Measurements from ENCODE around the gene LRRK2. TPM values are rescaled to one million over a fixed set of nuclear protein-coding genes. Genes with fewer than 3 reads are reported as not detected.

Gene LRRK2
- total and polyA plus RNA-seq, 10 of the 15 experiments (the other 5 are each of a cell fraction or from before 2014, with no cell fraction given): 0.80 to 32.6 (median 1.4) TPM

GRCh38 chr12:40233741-40234367 lies 9.1 kb downstream of the LRRK2 start:
- no peaks in the 10 kb centered on the region for H3K36me3 ChIP-seq (ENCODE audit: control insufficient read depth in 2 of 2, insufficient read depth in 2 of 2, low read length in 1 of 2)
- no peaks in the 10 kb centered on the region for H4K20me1 ChIP-seq (ENCODE audit: control insufficient read depth, insufficient read depth)
- H3K27ac ChIP-seq (ENCODE audit: control insufficient read depth, insufficient read depth): no peak overlapping the region
- ChIA-PET SMC1A (ENCODE audit: uncharacterized antibody, unreplicated experiment) (interaction anchor here (0.7 to 7.6 kb wide), 7 partner anchors 15 to 78 kb away, joined by 3 to 65 read pairs (median 9); no protein-coding TSS in a partner anchor), RAD21 (ENCODE audit: unreplicated experiment) (interaction anchor here (0.6 to 2.2 kb wide), 6 partner anchors 30 to 80 kb away, joined by 3 to 7 read pairs (median 5); no protein-coding TSS in a partner anchor), CTCF (interaction anchor here (0.7 to 1.8 kb wide), 2 partner anchors 8 to 222 kb away, joined by 3 to 4 read pairs; no protein-coding TSS in a partner anchor), POLR2A (interaction anchor here (0.7 to 1.3 kb wide), 3 partner anchors 9 to 81 kb away, joined by 4 to 9 read pairs (median 7); partner anchors contain the start of gene LRRK2)
- in situ Hi-C loops (cut with MboI): no loop called here
- H3K4me1 ChIP-seq (ENCODE audit: control insufficient read depth, insufficient read depth, low read length): peaks cover 13% of the 10 kb centered on the region; the same call in 1 of the 2 replicates
- no peak overlapping the region for H3K4me3 ChIP-seq
- H2AFZ ChIP-seq (ENCODE audit: control insufficient read depth, low read depth, low read length): no peak overlapping the region
- TF ChIP-seq CTCF (IDR thresholded peaks at IDR 0.05 in 2 of 3, conservative IDR thresholded peaks at IDR 0.05 in 1 of 3; ENCODE audit: control insufficient read depth in 2 of 3, extremely low read depth in 1 of 3, insufficient read depth in 1 of 3, low read depth in 3 of 3, low read length in 3 of 3) (no peak), CEBPZ (IDR thresholded peaks at IDR 0.05; ENCODE audit: low read depth, low read length) (no peak), TARDBP (IDR thresholded peaks at IDR 0.05; ENCODE audit: borderline replicate concordance) (no peak), LARP7 (IDR thresholded peaks at IDR 0.05) (no peak), NBN (IDR thresholded peaks at IDR 0.05) (no peak), PAX5 (IDR thresholded peaks at IDR 0.05; ENCODE audit: borderline replicate concordance, low read depth, low read length) (no peak), MTA3 (IDR thresholded peaks at IDR 0.05; ENCODE audit: borderline replicate concordance, low read length) (no peak), SRF (IDR thresholded peaks at IDR 0.05; ENCODE audit: low read depth in 2 of 2, low read length in 2 of 2) (no peak), MTA2 (IDR thresholded peaks at IDR 0.05; ENCODE audit: low read depth) (no peak), NRF1 (conservative IDR thresholded peaks at IDR 0.05; ENCODE audit: low read depth, low read length) (no peak)
- no peak for DNase-seq (ENCODE audit: low read depth, low spot score)
- H3K4me2 ChIP-seq (ENCODE audit: control insufficient read depth, insufficient read depth): no peak overlapping the region
- no peak; the same call in 2 of the 3 replicates for ATAC-seq
- H3K27me3 ChIP-seq (replicated peaks in 1 of 2; ENCODE audit: control insufficient read depth in 2 of 2, insufficient read depth in 2 of 2, low read length in 1 of 2): no peaks in the 10 kb centered on the region
- no peaks in the 10 kb centered on the region for H3K79me2 ChIP-seq (ENCODE audit: control insufficient read depth, insufficient read depth, low read length)
- FAIRE-seq: no peak
- BruUV-seq (replicated peaks): no TSS peak
- intact Hi-C loops (cut with micrococcal nuclease; ENCODE audit: unreplicated experiment): no loop called here
- no peaks in the 10 kb centered on the region; the same call in 2 of the 3 replicates for H3K9me3 ChIP-seq (replicated peaks; ENCODE audit: control insufficient read depth, insufficient read depth, low read length)
- 71% methylated on average over 3 of the region's 3 CpGs for WGBS (ENCODE audit: insufficient coverage, insufficient replicate concordance, low lambda C conversion rate, missing lambda C conversion rate)
- H3K9ac ChIP-seq (ENCODE audit: control insufficient read depth, insufficient read depth, low read length): no peak overlapping the region
